NB4 (cell line): ENCODE data around the gene TRAF3IP3.

ENCODE experiments used
- DNase-seq: peaks from one replicate; pipeline ENCODE4 v3.0.0; 2010; ENCODE audit warnings: low read depth
- H3K4me3 ChIP-seq: one replicate; pipeline ENCODE4 v1.5.1; 2011; ENCODE audit warnings: mild to moderate bottlenecking, low read depth, low read length, moderate library complexity
- MAX ChIP-seq: IDR thresholded peaks from 2 replicates; pipeline ENCODE4 v1.6.1; 2011; ENCODE audit warnings: low read depth, low read length
- MYC ChIP-seq: IDR thresholded peaks from 2 replicates; pipeline ENCODE4 v1.6.1; 2011; ENCODE audit warnings: low read depth, low read length
- POLR2A ChIP-seq: IDR thresholded peaks from 2 replicates; pipeline ENCODE4 v1.6.1; 2011; ENCODE audit warnings: mild to moderate bottlenecking; ENCODE audit not compliant: insufficient read length; ENCODE audit errors: extremely low read depth
- TF ChIP-seq, protein P1 (sequence below): IDR thresholded peaks from one replicate; pipeline ENCODE4 v1.5.1; 2012; ENCODE audit warnings: low read depth, low read length

Gene TRAF3IP3

GRCh38 chr1:209748620-209749019 is 7.2 kb upstream of the TRAF3IP3 start:
- no peak overlapping the region for H3K4me3 ChIP-seq
- DNase-seq, result peak; percentile 18
- no peak for TF ChIP-seq POLR2A
- TF ChIP-seq, protein P1, sequence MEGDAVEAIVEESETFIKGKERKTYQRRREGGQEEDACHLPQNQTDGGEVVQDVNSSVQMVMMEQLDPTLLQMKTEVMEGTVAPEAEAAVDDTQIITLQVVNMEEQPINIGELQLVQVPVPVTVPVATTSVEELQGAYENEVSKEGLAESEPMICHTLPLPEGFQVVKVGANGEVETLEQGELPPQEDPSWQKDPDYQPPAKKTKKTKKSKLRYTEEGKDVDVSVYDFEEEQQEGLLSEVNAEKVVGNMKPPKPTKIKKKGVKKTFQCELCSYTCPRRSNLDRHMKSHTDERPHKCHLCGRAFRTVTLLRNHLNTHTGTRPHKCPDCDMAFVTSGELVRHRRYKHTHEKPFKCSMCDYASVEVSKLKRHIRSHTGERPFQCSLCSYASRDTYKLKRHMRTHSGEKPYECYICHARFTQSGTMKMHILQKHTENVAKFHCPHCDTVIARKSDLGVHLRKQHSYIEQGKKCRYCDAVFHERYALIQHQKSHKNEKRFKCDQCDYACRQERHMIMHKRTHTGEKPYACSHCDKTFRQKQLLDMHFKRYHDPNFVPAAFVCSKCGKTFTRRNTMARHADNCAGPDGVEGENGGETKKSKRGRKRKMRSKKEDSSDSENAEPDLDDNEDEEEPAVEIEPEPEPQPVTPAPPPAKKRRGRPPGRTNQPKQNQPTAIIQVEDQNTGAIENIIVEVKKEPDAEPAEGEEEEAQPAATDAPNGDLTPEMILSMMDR, result no peak
- no peak for TF ChIP-seq MYC
- no peak for TF ChIP-seq MAX

DNA sequence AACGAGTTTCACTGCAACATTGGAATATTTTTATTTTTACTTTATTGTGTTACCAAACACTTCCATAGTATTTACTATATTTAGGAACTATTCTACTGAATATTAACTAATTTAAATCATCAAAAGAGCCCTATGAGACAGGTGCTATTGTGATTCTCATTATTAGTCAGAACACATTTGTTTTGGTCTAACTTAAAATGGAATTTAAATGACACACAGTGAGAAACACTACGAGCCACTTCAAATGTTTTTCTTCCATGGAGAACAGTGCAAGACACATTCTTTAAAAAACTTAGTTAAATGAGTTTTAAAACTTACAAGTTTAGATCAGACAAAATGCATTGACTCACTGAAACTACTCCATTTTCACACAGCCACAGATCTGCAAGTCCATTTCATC is 6.6 kb upstream of the TRAF3IP3 start:
- H3K4me3 ChIP-seq, result no peak overlapping the region
- DNase-seq, result no peak
- TF ChIP-seq POLR2A (no peak), MAX (no peak), MYC (no peak)
- TF ChIP-seq, protein P1, result no peak

DNA sequence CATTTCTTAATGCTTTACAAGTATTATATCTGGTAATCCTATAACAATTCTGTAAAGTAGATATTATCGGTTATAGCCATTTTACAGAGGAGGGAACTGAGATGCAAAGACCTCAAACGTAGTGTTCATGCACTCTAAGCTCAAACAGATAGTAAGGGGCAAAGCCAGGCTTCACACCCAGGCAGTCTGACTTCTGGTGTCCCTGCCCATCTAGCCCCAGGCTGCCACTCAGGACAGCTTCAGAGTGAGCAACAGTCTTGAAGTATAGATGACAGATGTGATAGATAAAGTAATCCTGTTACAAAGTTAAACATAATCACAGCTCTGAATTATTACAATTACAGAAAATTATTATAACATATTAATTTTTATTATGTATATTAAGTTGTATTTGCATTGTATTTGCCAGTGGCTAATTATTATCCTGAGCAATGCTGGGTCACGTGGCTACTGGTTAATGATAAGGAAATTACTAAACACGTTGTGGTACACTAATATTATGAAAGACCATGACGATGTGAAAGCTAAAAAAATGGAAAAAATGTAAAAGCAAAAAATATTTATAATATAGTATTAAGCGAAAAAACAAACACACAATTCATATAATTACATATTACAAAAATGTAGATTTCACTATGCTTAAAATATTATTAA is 6.1 kb upstream of the TRAF3IP3 start:
- H3K4me3 ChIP-seq, result no peak overlapping the region
- TF ChIP-seq MYC (no peak), POLR2A (no peak), MAX (no peak)
- TF ChIP-seq, protein P1, result no peak
- no peak for DNase-seq

- DNase-seq, result no peak
- TF ChIP-seq POLR2A, result no peak
- no peak for TF ChIP-seq MYC
- TF ChIP-seq, protein P1, result no peak
- TF ChIP-seq MAX, result no peak
- no peak overlapping the region for H3K4me3 ChIP-seq
These were observed 4.1 kb upstream of the TRAF3IP3 start for GRCh38 chr1:209751627-209752231.

DNA sequence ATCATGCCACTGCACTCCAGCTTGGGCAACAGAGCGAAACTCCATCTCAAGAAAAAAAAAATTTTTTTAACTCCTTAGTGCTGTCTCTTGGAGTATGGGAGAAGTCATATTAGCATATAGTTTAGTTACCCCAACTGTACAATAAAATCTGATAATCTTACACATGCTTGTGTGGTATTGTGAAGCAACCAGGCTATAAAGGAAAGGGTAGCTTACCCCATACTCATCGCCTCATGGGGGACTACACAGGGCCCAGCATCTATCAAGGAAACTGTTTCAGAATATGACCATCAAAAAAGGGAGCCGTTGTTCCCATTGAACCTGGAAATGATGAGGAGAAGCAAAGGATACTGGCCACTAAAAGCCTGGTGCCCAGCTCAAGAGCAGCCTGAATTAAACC is 3.0 kb upstream of the TRAF3IP3 start:
- TF ChIP-seq, protein P1, result no peak
- no peak for TF ChIP-seq MAX
- TF ChIP-seq POLR2A, result no peak
- no peak for TF ChIP-seq MYC
- no peak overlapping the region for H3K4me3 ChIP-seq
- no peak for DNase-seq

DNA sequence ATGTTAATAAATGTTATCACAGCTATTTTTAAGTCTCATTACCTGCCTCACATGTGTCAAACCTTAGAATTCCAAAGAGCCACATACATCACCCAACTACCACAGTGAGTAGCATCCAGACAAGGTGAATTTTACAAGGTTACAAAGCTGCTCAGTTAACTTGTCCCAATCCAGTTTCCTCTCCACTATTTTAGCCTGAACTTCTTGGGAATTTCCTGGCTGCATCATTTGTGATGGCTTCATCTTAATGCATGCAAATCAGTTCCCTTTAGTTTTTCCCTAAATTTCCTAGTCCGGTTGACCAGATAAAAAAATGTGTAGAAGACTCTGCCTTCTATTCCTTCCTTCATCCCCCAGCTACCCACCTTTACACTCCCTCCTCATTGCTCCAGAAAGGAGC is 597 bp upstream of the TRAF3IP3 start:
- TF ChIP-seq POLR2A, result no peak
- TF ChIP-seq, protein P1, result no peak
- no peak for TF ChIP-seq MYC
- TF ChIP-seq MAX, result no peak
- DNase-seq, result no peak
- H3K4me3 ChIP-seq, result no peak overlapping the region
